OCI-LY1 (cell line): ENCODE data around the gene SERINC5.

Experiments used
- H2AFZ ChIP-seq: fragments of 200-600 bp; sonication (generic), shearing (Covaris generic); 2 replicates; pipeline ENCODE4 v1.6.0; 2014; ENCODE audit warnings: antibody characterized with exemption, mild to moderate bottlenecking, low read length
- H3F3A ChIP-seq: fragments of 200-600 bp; sonication (generic), shearing (Covaris generic); 2 replicates; pipeline ENCODE4 v1.6.0; 2014; ENCODE audit warnings: mild to moderate bottlenecking, antibody characterized with exemption, low read length, moderate library complexity; ENCODE audit not compliant: insufficient read depth
- H3K27ac ChIP-seq: fragments of 200-600 bp; sonication (generic); 2 replicates; pipeline ENCODE4 v1.5.1; 2014; ENCODE audit warnings: low read length, mixed run types, mild to moderate bottlenecking, low read depth; ENCODE audit not compliant: poor library complexity, severe bottlenecking
- H3K27me3 ChIP-seq: fragments of 200-600 bp; sonication (generic); 2 replicates; pipeline ENCODE4 v1.6.0; 2014; ENCODE audit warnings: antibody characterized with exemption, mild to moderate bottlenecking, low read length, moderate library complexity; ENCODE audit not compliant: insufficient read depth
- H3K36me3 ChIP-seq: fragments of 200-600 bp; sonication (generic); 2 replicates; pipeline ENCODE4 v1.6.1; 2014; ENCODE audit warnings: mild to moderate bottlenecking, antibody characterized with exemption, low read length, moderate library complexity, mixed read lengths; ENCODE audit not compliant: insufficient read depth
- H3K4me1 ChIP-seq: fragments of 200-600 bp; sonication (generic); 2 replicates; pipeline ENCODE4 v1.5.1; 2014; ENCODE audit warnings: mild to moderate bottlenecking, low read length, moderate library complexity; ENCODE audit not compliant: insufficient read depth, severe bottlenecking
- H3K4me2 ChIP-seq: fragments of 200-600 bp; sonication (generic), shearing (Covaris generic); 2 replicates; pipeline ENCODE4 v1.6.1; 2014; ENCODE audit warnings: low read length
- H3K4me3 ChIP-seq: fragments of 200-600 bp; sonication (generic); 2 replicates; pipeline ENCODE4 v1.5.1; 2014; ENCODE audit warnings: low read length, low read depth, mild to moderate bottlenecking, mixed read lengths; ENCODE audit not compliant: poor library complexity, severe bottlenecking
- H3K79me2 ChIP-seq: fragments of 200-600 bp; shearing (Covaris generic); 2 replicates; pipeline ENCODE4 v1.6.1; 2016; ENCODE audit warnings: mixed run types, low read length, mixed read lengths; ENCODE audit not compliant: insufficient read depth
- H3K9ac ChIP-seq: fragments of 200-600 bp; sonication (generic), shearing (Covaris generic); 2 replicates; pipeline ENCODE4 v1.6.1; 2014; ENCODE audit warnings: mild to moderate bottlenecking, low read length, mixed read lengths
- H3K9me2 ChIP-seq: fragments of 200-600 bp; sonication (generic), shearing (Covaris generic); 2 replicates; pipeline ENCODE4 v1.6.1; 2014; ENCODE audit warnings: low read depth, mild to moderate bottlenecking, low read length, mixed read lengths
- H3K9me3 ChIP-seq: fragments of 200-600 bp; shearing (Covaris generic); 2 replicates; pipeline ENCODE4 v1.6.1; 2014; ENCODE audit warnings: low read length, mixed read lengths
- H4K20me1 ChIP-seq: fragments of 200-600 bp; sonication (generic), shearing (Covaris generic); 2 replicates; pipeline ENCODE4 v1.6.0; 2016; ENCODE audit warnings: mild to moderate bottlenecking, low read length; ENCODE audit not compliant: insufficient read depth
- CTCF ChIP-seq: fragments of 200-600 bp; sonication (generic), shearing (Covaris generic); IDR thresholded peaks from 2 replicates; pipeline ENCODE4 v1.5.1; 2017; ENCODE audit warnings: mild to moderate bottlenecking, antibody characterized with exemption, low read length, moderate library complexity, mixed read lengths
- EZH2 ChIP-seq: fragments of 200-600 bp; sonication (generic), shearing (Covaris generic); IDR thresholded peaks from 2 replicates; pipeline ENCODE4 v1.8.0; 2017; ENCODE audit warnings: borderline replicate concordance, mixed run types, mild to moderate bottlenecking, antibody characterized with exemption, low read length, moderate library complexity, mixed read lengths

The SERINC5 gene

GRCh38 chr5:80243567-80243966, 12.3 kb downstream of the SERINC5 start:
- H3K79me2 ChIP-seq = peaks cover 93% of the 10 kb centered on the region
- no peak overlapping the region for H3K4me3 ChIP-seq
- no peaks in the 10 kb centered on the region for H4K20me1 ChIP-seq
- no peak overlapping the region for H3K9ac ChIP-seq
- H3K4me2 ChIP-seq = no peak overlapping the region
- H3K27me3 ChIP-seq = no peaks in the 10 kb centered on the region
- TF ChIP-seq CTCF (no peak), EZH2 (no peak)
- no peaks in the 10 kb centered on the region for H3F3A ChIP-seq
- no peak overlapping the region for H3K27ac ChIP-seq
- peaks cover 82% of the 10 kb centered on the region for H3K36me3 ChIP-seq
- no peak overlapping the region for H2AFZ ChIP-seq
- H3K9me2 ChIP-seq = no peaks in the 10 kb centered on the region
- H3K9me3 ChIP-seq = peaks cover 22% of the 10 kb centered on the region
- peaks cover 47% of the 10 kb centered on the region for H3K4me1 ChIP-seq

GRCh38 chr5:80242849-80243248, 13.0 kb downstream of the SERINC5 start:
- no peaks in the 10 kb centered on the region for H3K9me2 ChIP-seq
- peaks cover 83% of the 10 kb centered on the region for H3K36me3 ChIP-seq
- H3K79me2 ChIP-seq = peaks cover 93% of the 10 kb centered on the region
- peaks cover 22% of the 10 kb centered on the region for H3K9me3 ChIP-seq
- no peaks in the 10 kb centered on the region for H3F3A ChIP-seq
- H3K27me3 ChIP-seq = no peaks in the 10 kb centered on the region
- no peak overlapping the region for H3K9ac ChIP-seq
- H3K4me3 ChIP-seq = no peak overlapping the region
- H4K20me1 ChIP-seq = no peaks in the 10 kb centered on the region
- TF ChIP-seq CTCF (no peak), EZH2 (no peak)
- no peak overlapping the region for H2AFZ ChIP-seq
- H3K27ac ChIP-seq = no peak overlapping the region
- H3K4me2 ChIP-seq = no peak overlapping the region
- H3K4me1 ChIP-seq = peaks cover 47% of the 10 kb centered on the region

- no peaks in the 10 kb centered on the region for H4K20me1 ChIP-seq
- H3K9ac ChIP-seq = no peak overlapping the region
- no peaks in the 10 kb centered on the region for H3K27me3 ChIP-seq
- H3K4me3 ChIP-seq = no peak overlapping the region
- peaks cover 36% of the 10 kb centered on the region for H3K4me1 ChIP-seq
- H3K79me2 ChIP-seq = peaks cover 93% of the 10 kb centered on the region
- H2AFZ ChIP-seq = no peak overlapping the region
- no peaks in the 10 kb centered on the region for H3F3A ChIP-seq
- H3K9me3 ChIP-seq = peaks cover 23% of the 10 kb centered on the region
- H3K4me2 ChIP-seq = no peak overlapping the region
- peaks cover 87% of the 10 kb centered on the region for H3K36me3 ChIP-seq
- H3K27ac ChIP-seq = peak overlapping the region; percentile 72
- H3K9me2 ChIP-seq = no peaks in the 10 kb centered on the region
- TF ChIP-seq CTCF (no peak), EZH2 (no peak)
Measured at GRCh38 chr5:80240368-80240986, 15.4 kb downstream of the SERINC5 start.
